DND-41 (cell line): ENCODE measurements around the gene RFLNA.

Experiments
- ATAC-seq: fragments of 200-7000 bp; cut with Tn5 transposase; 3 replicates; pipeline ENCODE4 v1.9.1; 2021; ENCODE audit warnings: low read depth; ENCODE audit not compliant: insufficient read depth
- DNase-seq: peaks from one replicate; pipeline ENCODE4 v3.0.0-alpha.2; 2020
- H2AFZ ChIP-seq: 2 replicates; pipeline ENCODE4 v1.6.0; 2012; ENCODE audit warnings: low read depth, low read length
- H3K27ac ChIP-seq: 2 replicates; pipeline ENCODE4 v1.5.1; 2012; ENCODE audit warnings: low read length, inconsistent platforms
- H3K27me3 ChIP-seq: fragments of 200-600 bp; sonication (generic); 2 replicates; pipeline ENCODE4 v1.6.0; 2012; ENCODE audit warnings: low read length, mild to moderate bottlenecking, inconsistent platforms; ENCODE audit not compliant: insufficient read depth, poor library complexity
- H3K36me3 ChIP-seq: 2 replicates; pipeline ENCODE4 v1.5.1; 2012; ENCODE audit warnings: low read length, inconsistent platforms; ENCODE audit not compliant: insufficient read depth
- H3K4me1 ChIP-seq: 2 replicates; pipeline ENCODE4 v1.5.1; 2012; ENCODE audit warnings: mild to moderate bottlenecking, low read length; ENCODE audit not compliant: insufficient read depth
- H3K4me2 ChIP-seq: 2 replicates; pipeline ENCODE4 v1.6.0; 2012; ENCODE audit warnings: mild to moderate bottlenecking, moderate library complexity, low read length, inconsistent platforms; ENCODE audit not compliant: insufficient read depth
- H3K4me3 ChIP-seq, 2 experiments: fragments of 200-600 bp in 1 of 2; shearing (Covaris generic) in 1 of 2; 2 replicates each; pipeline ENCODE4 v1.5.1; 2012 to 2016; ENCODE audit warnings: inconsistent platforms in 2 of 2, low read length in 2 of 2, mild to moderate bottlenecking in 2 of 2, low read depth in 1 of 2, moderate library complexity in 1 of 2
- H3K79me2 ChIP-seq: 2 replicates; pipeline ENCODE4 v1.6.0; 2012; ENCODE audit warnings: low read length, inconsistent platforms; ENCODE audit not compliant: insufficient read depth
- H3K9ac ChIP-seq: 2 replicates; pipeline ENCODE4 v1.6.0; 2012; ENCODE audit warnings: low read depth, mild to moderate bottlenecking, inconsistent platforms, low read length, moderate library complexity
- H3K9me3 ChIP-seq: 2 replicates; pipeline ENCODE4 v1.5.1; 2012; ENCODE audit warnings: low read length, moderate library complexity, mild to moderate bottlenecking, inconsistent platforms; ENCODE audit not compliant: insufficient read depth, severe bottlenecking
- H4K20me1 ChIP-seq: 2 replicates; pipeline ENCODE4 v1.6.0; 2012; ENCODE audit warnings: low read length; ENCODE audit not compliant: insufficient read depth
- EZH2 ChIP-seq: IDR thresholded peaks from 3 replicates; pipeline ENCODE4 v1.6.1; 2012; ENCODE audit warnings: borderline replicate concordance, low read depth, mild to moderate bottlenecking, moderate library complexity, low read length, inconsistent platforms; ENCODE audit not compliant: severe bottlenecking
- TF ChIP-seq, protein P1 (sequence below): IDR thresholded peaks from 2 replicates; pipeline ENCODE4 v1.5.1; 2012; ENCODE audit warnings: borderline replicate concordance, low read length, moderate library complexity, mild to moderate bottlenecking; ENCODE audit not compliant: poor library complexity, severe bottlenecking; ENCODE audit errors: extremely low read depth

The RFLNA gene

DNA sequence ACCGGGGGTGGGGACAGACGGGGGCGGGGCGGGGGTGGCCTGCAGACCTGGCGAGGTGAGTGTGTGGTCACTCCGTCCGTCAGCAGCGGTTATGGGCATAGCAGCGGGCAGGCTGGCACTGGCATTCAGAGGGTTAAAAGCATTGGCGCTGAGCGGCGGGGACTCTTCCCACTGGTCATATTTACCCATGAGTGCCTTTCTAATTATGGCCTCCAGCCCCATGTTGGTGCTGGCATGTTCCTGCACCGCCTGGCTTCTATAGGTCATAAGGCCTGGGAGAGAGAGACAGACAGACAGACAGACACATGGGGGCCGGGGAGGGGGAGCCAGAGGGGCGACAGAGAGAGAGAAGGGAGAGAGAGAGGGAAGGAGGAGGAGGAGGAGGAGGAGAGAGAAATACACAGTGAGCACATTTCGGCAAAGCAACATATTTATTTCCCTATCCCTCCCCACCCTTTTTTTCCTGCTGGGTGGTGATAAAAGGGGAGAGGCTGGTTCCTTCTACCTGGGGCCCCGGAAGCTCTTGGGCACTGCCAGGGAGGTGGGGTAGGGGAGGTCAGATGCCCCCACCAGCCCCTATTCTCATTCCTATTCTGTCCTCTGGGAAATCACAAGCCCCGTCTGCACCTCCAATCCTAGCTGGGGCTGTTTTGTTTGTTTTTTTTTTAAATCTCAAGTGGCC is 32.6 kb downstream of the RFLNA start:
- H2AFZ ChIP-seq, result no peak overlapping the region
- TF ChIP-seq, protein P1, sequence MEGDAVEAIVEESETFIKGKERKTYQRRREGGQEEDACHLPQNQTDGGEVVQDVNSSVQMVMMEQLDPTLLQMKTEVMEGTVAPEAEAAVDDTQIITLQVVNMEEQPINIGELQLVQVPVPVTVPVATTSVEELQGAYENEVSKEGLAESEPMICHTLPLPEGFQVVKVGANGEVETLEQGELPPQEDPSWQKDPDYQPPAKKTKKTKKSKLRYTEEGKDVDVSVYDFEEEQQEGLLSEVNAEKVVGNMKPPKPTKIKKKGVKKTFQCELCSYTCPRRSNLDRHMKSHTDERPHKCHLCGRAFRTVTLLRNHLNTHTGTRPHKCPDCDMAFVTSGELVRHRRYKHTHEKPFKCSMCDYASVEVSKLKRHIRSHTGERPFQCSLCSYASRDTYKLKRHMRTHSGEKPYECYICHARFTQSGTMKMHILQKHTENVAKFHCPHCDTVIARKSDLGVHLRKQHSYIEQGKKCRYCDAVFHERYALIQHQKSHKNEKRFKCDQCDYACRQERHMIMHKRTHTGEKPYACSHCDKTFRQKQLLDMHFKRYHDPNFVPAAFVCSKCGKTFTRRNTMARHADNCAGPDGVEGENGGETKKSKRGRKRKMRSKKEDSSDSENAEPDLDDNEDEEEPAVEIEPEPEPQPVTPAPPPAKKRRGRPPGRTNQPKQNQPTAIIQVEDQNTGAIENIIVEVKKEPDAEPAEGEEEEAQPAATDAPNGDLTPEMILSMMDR, result no peak
- no peak for TF ChIP-seq EZH2
- H3K36me3 ChIP-seq, result peaks cover 86% of the 10 kb centered on the region
- 0 out of 2 replicates have a peak, but pooled peaks cover 5% of the 10 kb centered on the region for H4K20me1 ChIP-seq
- H3K9ac ChIP-seq, result no peak overlapping the region
- H3K4me1 ChIP-seq, result no peaks in the 10 kb centered on the region
- DNase-seq (no peak), ATAC-seq (no peak)
- no peak overlapping the region for H3K27ac ChIP-seq
- no peaks in the 10 kb centered on the region for H3K27me3 ChIP-seq
- H3K4me3 ChIP-seq, result no peak overlapping the region
- H3K9me3 ChIP-seq, result peaks cover 19% of the 10 kb centered on the region
- no peaks in the 10 kb centered on the region for H3K79me2 ChIP-seq
- H3K4me2 ChIP-seq, result no peak overlapping the region

DNA sequence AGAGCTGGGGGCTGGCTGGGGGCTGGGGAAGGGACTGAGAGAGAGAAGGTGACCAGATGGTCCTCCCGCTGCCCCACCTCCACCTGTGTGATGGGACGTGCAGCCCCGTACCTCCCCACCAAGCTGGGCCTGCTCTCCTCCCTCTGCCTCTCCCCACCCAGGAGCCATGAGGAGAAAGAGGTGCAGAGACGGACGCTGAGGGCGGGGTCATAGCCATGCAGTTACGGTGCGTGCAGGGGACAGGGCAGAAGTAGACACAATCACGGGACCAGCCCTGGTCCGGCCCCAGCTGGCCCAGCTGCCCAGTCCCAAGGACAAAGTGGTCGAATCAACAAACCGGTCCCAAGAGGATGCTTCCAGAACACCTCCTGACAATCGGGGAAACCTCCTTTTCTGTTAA is 33.2 kb downstream of the RFLNA start:
- no peak for DNase-seq
- Histone ChIP-seq H3K4me3 (no peak overlapping the region), H4K20me1 (0 out of 2 replicates have a peak, but pooled peaks cover 5% of the 10 kb centered on the region), H3K9me3 (peaks cover 19% of the 10 kb centered on the region), H3K9ac (no peak overlapping the region), H2AFZ (no peak overlapping the region), H3K4me2 (no peak overlapping the region), H3K36me3 (peaks cover 92% of the 10 kb centered on the region), H3K27ac (no peak overlapping the region), H3K27me3 (no peaks in the 10 kb centered on the region), H3K79me2 (no peaks in the 10 kb centered on the region), H3K4me1 (no peaks in the 10 kb centered on the region)
- TF ChIP-seq, protein P1, result no peak
- TF ChIP-seq EZH2, result no peak
- ATAC-seq, result no peak

DNA sequence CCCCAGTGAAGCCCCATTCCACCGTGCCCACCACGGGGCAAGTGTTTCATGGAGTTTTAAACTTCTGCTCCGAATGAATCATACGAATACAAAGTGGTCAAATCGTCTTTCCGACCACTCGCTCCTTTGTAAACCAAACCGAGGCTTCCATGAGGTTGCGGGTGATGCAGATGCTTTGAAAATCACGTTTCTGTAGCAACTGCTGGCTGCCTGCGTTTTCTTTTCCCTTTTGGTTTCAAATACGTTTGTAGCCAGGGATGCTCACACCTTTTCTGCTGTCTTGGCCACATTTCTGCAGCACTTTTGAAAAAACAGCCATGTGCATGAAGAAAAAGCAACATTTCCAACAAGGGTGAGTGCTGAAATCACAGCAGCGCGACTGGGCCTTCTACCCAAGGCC is 33.7 kb downstream of the RFLNA start:
- no peak overlapping the region for H2AFZ ChIP-seq
- peaks cover 90% of the 10 kb centered on the region for H3K36me3 ChIP-seq
- DNase-seq (no peak), ATAC-seq (no peak)
- no peak overlapping the region for H3K27ac ChIP-seq
- H3K9me3 ChIP-seq, result peaks cover 15% of the 10 kb centered on the region
- H3K4me1 ChIP-seq, result no peaks in the 10 kb centered on the region
- no peak overlapping the region for H3K9ac ChIP-seq
- no peak overlapping the region for H3K4me3 ChIP-seq
- no peak overlapping the region for H3K4me2 ChIP-seq
- no peak for TF ChIP-seq EZH2
- TF ChIP-seq, protein P1, result no peak
- H4K20me1 ChIP-seq, result 0 out of 2 replicates have a peak, but pooled peaks cover 5% of the 10 kb centered on the region
- H3K79me2 ChIP-seq, result no peaks in the 10 kb centered on the region
- no peaks in the 10 kb centered on the region for H3K27me3 ChIP-seq
